GM12878 (cell line): Measurements from ENCODE around the gene ROBO1. TPM values are rescaled to one million over a fixed set of nuclear protein-coding genes. Genes with fewer than 3 reads are reported as not detected.

ENCODE experiments used
- ATAC-seq: fragments of 200-7000 bp; cut with Tn5 transposase; 3 replicates; pipeline ENCODE4 v1.9.1; 2020; ENCODE audit warnings: mild to moderate bottlenecking, moderate library complexity
- BruUV-seq: library from RNA; stranded (reverse); fragments of 400-500 nt; replicated peaks from 2 replicates; lab custom pipeline; 2021; lab: Mats Ljungman, UMichigan
- CTCF ChIA-PET: fragments of 300-600 bp; sonication (Branson Sonifier 250); formaldehyde crosslinking; extraction: SDS; loops from one replicate; lab custom pipeline; 2021; ENCODE audit warnings: inconsistent platforms; lab: Yijun Ruan, JAX
- POLR2A ChIA-PET: fragments of 350-600 bp; formaldehyde crosslinking; extraction: SDS; loops from one replicate; lab custom pipeline; 2021; ENCODE audit warnings: inconsistent platforms; lab: Charles Lee
- RAD21 ChIA-PET: fragments of 300-600 bp; sonication (Branson Sonifier 250); formaldehyde crosslinking; loops from one replicate; lab custom pipeline; 2023; ENCODE audit warnings: antibody characterized with exemption; ENCODE audit not compliant: unreplicated experiment; lab: Charles Lee
- SMC1A ChIA-PET: fragments of 300-600 bp; sonication (Branson Sonifier 250); formaldehyde crosslinking; loops from one replicate; lab custom pipeline; 2023; ENCODE audit not compliant: unreplicated experiment, uncharacterized antibody; lab: Charles Lee
- DNase-seq: peaks from one replicate; pipeline ENCODE4 v3.0.0-alpha.2; 2011; ENCODE audit warnings: low read depth, low spot score
- FAIRE-seq: peaks from 3 replicates; lab custom pipeline; 2011; peaks lifted over from hg19 to GRCh38; lab: Jason Lieb, UNC
- H2AFZ ChIP-seq: 2 replicates; pipeline ENCODE4 v1.6.0; 2011; ENCODE audit warnings: low read depth, low read length, control low read depth; ENCODE audit not compliant: control insufficient read depth
- H3K27ac ChIP-seq: 2 replicates; pipeline ENCODE4 v1.5.1; 2011; ENCODE audit warnings: control low read depth; ENCODE audit not compliant: control insufficient read depth, insufficient read depth
- H3K27me3 ChIP-seq, 2 experiments: replicated peaks in 1 of 2; 2 replicates each; pipeline versions ENCODE4 v1.6.0 to v1.6.1; 2011; ENCODE audit warnings: low read length in 1 of 2; ENCODE audit not compliant: control insufficient read depth in 2 of 2, insufficient read depth in 2 of 2
- H3K36me3 ChIP-seq, 2 experiments: 2 replicates each; pipeline ENCODE4 v1.5.1; 2011; ENCODE audit warnings: low read length in 1 of 2; ENCODE audit not compliant: control insufficient read depth in 2 of 2, insufficient read depth in 2 of 2
- H3K4me1 ChIP-seq: 2 replicates; pipeline ENCODE4 v1.6.1; 2011; ENCODE audit warnings: mild to moderate bottlenecking, low read length, moderate library complexity, mixed read lengths; ENCODE audit not compliant: control insufficient read depth, insufficient read depth
- H3K4me2 ChIP-seq: 2 replicates; pipeline ENCODE4 v1.6.0; 2011; ENCODE audit warnings: control low read depth; ENCODE audit not compliant: control insufficient read depth, insufficient read depth
- H3K4me3 ChIP-seq: fragments of 200-600 bp; sonication (generic); 2 replicates; pipeline ENCODE4 v1.5.1; 2016
- H3K79me2 ChIP-seq: 2 replicates; pipeline ENCODE4 v1.6.0; 2011; ENCODE audit warnings: low read length; ENCODE audit not compliant: control insufficient read depth, insufficient read depth
- H3K9ac ChIP-seq: 2 replicates; pipeline ENCODE4 v1.8.0; 2011; ENCODE audit warnings: low read length, control low read depth, mixed read lengths; ENCODE audit not compliant: control insufficient read depth, insufficient read depth
- H3K9me3 ChIP-seq: replicated peaks from 3 replicates; pipeline ENCODE4 v1.5.1; 2011; ENCODE audit warnings: mild to moderate bottlenecking, low read length; ENCODE audit not compliant: control insufficient read depth, insufficient read depth
- H4K20me1 ChIP-seq: 2 replicates; pipeline ENCODE4 v1.6.0; 2011; ENCODE audit not compliant: control insufficient read depth, insufficient read depth
- HDGF ChIP-seq: fragments of 450-650 bp; IDR thresholded peaks from 2 replicates; pipeline ENCODE4 v1.6.1; 2016; ENCODE audit warnings: antibody characterized with exemption
- LARP7 ChIP-seq: fragments of 450-650 bp; IDR thresholded peaks from 2 replicates; pipeline ENCODE4 v1.6.1; 2017; ENCODE audit warnings: mild to moderate bottlenecking
- NR2C2 ChIP-seq: IDR thresholded peaks from 2 replicates; pipeline ENCODE4 v1.6.1; 2011; ENCODE audit warnings: borderline replicate concordance, low read depth; ENCODE audit not compliant: control insufficient read depth, insufficient read length
- PRDM15 ChIP-seq: fragments of 450-650 bp; formaldehyde crosslinking; IDR thresholded peaks from 2 replicates; pipeline ENCODE4 v1.4.0; 2020; ENCODE audit warnings: mild to moderate bottlenecking, moderate library complexity
- RELA ChIP-seq: fragments of 450-650 bp; IDR thresholded peaks from 2 replicates; pipeline ENCODE4 v1.8.0; 2014; ENCODE audit warnings: borderline replicate concordance; ENCODE audit not compliant: partially characterized antibody
- SMAD1 ChIP-seq: fragments of 450-650 bp; IDR thresholded peaks from 2 replicates; pipeline ENCODE4 v1.6.1; 2018; ENCODE audit warnings: mild to moderate bottlenecking, low read depth; ENCODE audit not compliant: partially characterized antibody
- TCF12 ChIP-seq: IDR thresholded peaks from 2 replicates; pipeline ENCODE4 v1.6.1; 2011; ENCODE audit warnings: low read depth, mild to moderate bottlenecking, low read length
- WGBS: methylation state at CpG from one replicate; pipeline ENCODE4 v1.1.6; 2016; ENCODE audit warnings: low lambda C conversion rate; ENCODE audit not compliant: insufficient replicate concordance, insufficient coverage; ENCODE audit errors: missing lambda C conversion rate; 5-methylcytosine and 5-hydroxymethylcytosine counted together
- in situ Hi-C: fragments of 300-500 bp; cut with MboI; formaldehyde crosslinking; loops from 9 replicates; pipeline ENCODE4 v1.14.3; 2018; ENCODE audit warnings: mixed read lengths
- intact Hi-C: fragments of 100-400 bp; cut with micrococcal nuclease; formaldehyde crosslinking; loops from one replicate; pipeline ENCODE4 v1.14.2; 2022; ENCODE audit not compliant: unreplicated experiment
- polyA plus RNA-seq, 11 experiments: library from polyadenylated mRNA; depleted of rRNA in 4 of 11; unstranded in 6 of 11; stranded (reverse) in 5 of 11; fragments of >200 nt; fragmentation: Nextera tagmentation in 4 of 11; fragmentation: Illumina TruSeq in 1 of 11; extraction: Ambion mirVana in 4 of 11; extraction: Trizol in 1 of 11; gene quantifications; 1 replicate in 1 of 11; 2 replicates in 10 of 11; pipeline versions ENCODE4 v1.2.1 to v1.2.3, GENCODE V29; 2011 to 2016; ENCODE audit warnings: inconsistent platforms in 2 of 11, missing spikeins in 2 of 11, low read depth in 1 of 11
- total RNA-seq, 4 experiments: library from RNA; depleted of rRNA in 3 of 4; stranded (reverse); fragments of >200 nt in 3 of 4; fragmentation: Illumina TruSeq in 1 of 4; extraction: Trizol in 1 of 4; gene quantifications; 2 replicates each; pipeline versions ENCODE4 v1.2.1 to v1.2.3, GENCODE V29; 2013 to 2021

Gene ROBO1
- total and polyA plus RNA-seq, 10 of the 15 experiments (the other 5 are each of a cell fraction or from before 2014, with no cell fraction given) = 0.29 to 46.5 (median 1.2) TPM

- intact Hi-C loops = no loop called here
- Histone ChIP-seq H3K27me3 (no peaks in the 10 kb centered on the region), H3K9ac (no peak overlapping the region)
- CTCF ChIA-PET = interaction anchor here (1.0 to 1.3 kb wide), 2 partner anchors 283 to 285 kb away, joined by 3 read pairs; no protein-coding TSS in a partner anchor
- SMC1A ChIA-PET = interaction anchor here (0.8 kb wide), 1 partner anchor 20 kb away, joined by 3 read pairs; no protein-coding TSS in a partner anchor
- no peak for TF ChIP-seq NR2C2
- TF ChIP-seq LARP7 = no peak
- TF ChIP-seq RELA = no peak
- no peak for TF ChIP-seq SMAD1
- TF ChIP-seq TCF12 = no peak
- no peak for TF ChIP-seq PRDM15 (CRISPR knock-in tag)
- no peak for TF ChIP-seq HDGF
- TF ChIP-seq, all 136 proteins: peak for 0
- no TSS peak for BruUV-seq
- POLR2A ChIA-PET = no interaction called here
- Histone ChIP-seq H3K9me3 (no peaks in the 10 kb centered on the region), H3K4me3 (no peak overlapping the region), H4K20me1 (no peaks in the 10 kb centered on the region), H3K36me3 (no peaks in the 10 kb centered on the region), H3K4me1 (no peaks in the 10 kb centered on the region), H3K79me2 (no peaks in the 10 kb centered on the region), H3K4me2 (no peak overlapping the region), H2AFZ (no peak overlapping the region), H3K27ac (no peak overlapping the region)
- ATAC-seq = no peak
- no peak for DNase-seq
- in situ Hi-C loops = loop anchor here (10.0 kb wide), 1 partner anchor 275 kb away; no protein-coding TSS in a partner anchor
- RAD21 ChIA-PET = no interaction called here
- no peak for FAIRE-seq
- WGBS = 6% methylated on average over 1 of the region's 1 CpG
Observed at GRCh38 chr3:79369306-79369705, 398.5 kb downstream of the ROBO1 start.
